Fibroblast of lung (primary cell): Measurements from ENCODE around the gene EPS8. TPM values are rescaled to one million over a fixed set of nuclear protein-coding genes. Genes with fewer than 3 reads are reported as not detected.

Experiments
- DNase-seq, 2 donors: peaks; one replicate each; pipeline versions ENCODE4 v3.0.0 to v3.0.0-alpha.2; 2010; ENCODE audit warnings: low read depth in 2 of 2
- H2AFZ ChIP-seq: 2 replicates; pipeline ENCODE4 v1.5.1; 2012; ENCODE audit warnings: low read length, control low read depth, inconsistent platforms
- H3K27ac ChIP-seq: 2 replicates; pipeline ENCODE4 v1.5.1; 2011; ENCODE audit warnings: low read length, control low read depth; ENCODE audit not compliant: insufficient read depth
- H3K27me3 ChIP-seq: 2 replicates; pipeline ENCODE4 v1.5.1; 2011; ENCODE audit warnings: mild to moderate bottlenecking, low read length; ENCODE audit not compliant: control insufficient read depth, insufficient read depth
- H3K36me3 ChIP-seq: 2 replicates; pipeline ENCODE4 v1.5.1; 2011; ENCODE audit warnings: low read length; ENCODE audit not compliant: control insufficient read depth, insufficient read depth
- H3K4me1 ChIP-seq: 2 replicates; pipeline ENCODE4 v1.5.1; 2011; ENCODE audit warnings: low read length; ENCODE audit not compliant: control insufficient read depth, insufficient read depth; ENCODE audit errors: extremely low read depth
- H3K4me2 ChIP-seq: 2 replicates; pipeline ENCODE4 v1.5.1; 2011; ENCODE audit warnings: low read length, control low read depth; ENCODE audit not compliant: insufficient read depth; ENCODE audit errors: extremely low read depth
- H3K4me3 ChIP-seq, 4 experiments: fragments of 200-600 bp in 1 of 4; sonication (generic) in 1 of 4; replicated peaks in 1 of 4; 2 replicates each; pipeline ENCODE4 v1.5.1; 2011 to 2016; ENCODE audit warnings: low read length in 4 of 4, low read depth in 3 of 4, mild to moderate bottlenecking in 3 of 4, control low read depth in 2 of 4, inconsistent platforms in 1 of 4, mixed read lengths in 1 of 4; ENCODE audit not compliant: insufficient read depth in 1 of 4; ENCODE audit errors: control extremely low read depth in 1 of 4
- H3K79me2 ChIP-seq: 2 replicates; pipeline ENCODE4 v1.5.1; 2012; ENCODE audit warnings: mild to moderate bottlenecking, low read length, inconsistent platforms; ENCODE audit not compliant: control insufficient read depth, insufficient read depth
- H3K9ac ChIP-seq: 2 replicates; pipeline ENCODE4 v1.5.1; 2011; ENCODE audit warnings: mild to moderate bottlenecking, low read length, control low read depth; ENCODE audit not compliant: insufficient read depth
- H3K9me3 ChIP-seq: 2 replicates; pipeline ENCODE4 v1.5.1; 2012; ENCODE audit warnings: low read depth, low read length; ENCODE audit not compliant: control insufficient read depth, insufficient read depth
- H4K20me1 ChIP-seq: 2 replicates; pipeline ENCODE4 v1.5.1; 2011; ENCODE audit warnings: low read length; ENCODE audit not compliant: control insufficient read depth, insufficient read depth; ENCODE audit errors: extremely low read depth
- CTCF ChIP-seq, 2 donors: IDR thresholded peaks in 1 of 2; conservative IDR thresholded peaks in 1 of 2; 1 replicate in 1 of 2; 2 replicates in 1 of 2; pipeline ENCODE4 v1.5.1; 2011 to 2012; ENCODE audit warnings: low read length in 2 of 2, control low read depth in 1 of 2, inconsistent platforms in 1 of 2, low read depth in 1 of 2, mild to moderate bottlenecking in 1 of 2
- EZH2 ChIP-seq: IDR thresholded peaks from 2 replicates; pipeline ENCODE4 v1.5.1; 2012; ENCODE audit warnings: low read length, control low read depth, mild to moderate bottlenecking; ENCODE audit errors: missing control alignments
- polyA plus RNA-seq, 2 donors: library from polyadenylated mRNA; depleted of rRNA in 1 of 2; stranded (reverse) in 1 of 2; unstranded in 1 of 2; fragments of >200 nt; gene quantifications; 2 replicates each; pipeline ENCODE4 v1.2.1, GENCODE V29; 2011 to 2012; ENCODE audit warnings: missing spikeins in 1 of 2
- total RNA-seq: library from RNA; depleted of rRNA; stranded (reverse); fragments of >200 nt; gene quantifications from 2 replicates; pipeline ENCODE4 v1.2.1, GENCODE V29; 2014

The EPS8 gene
- total and polyA plus RNA-seq, 2 donors (not counting 1 experiment from before 2014, with no cell fraction given): 96.3 to 108 TPM

GRCh38 chr12:15701631-15702156 lies 87.5 kb downstream of the EPS8 start:
- Histone ChIP-seq H4K20me1 (no peaks in the 10 kb centered on the region), H3K79me2 (peaks cover 47% of the 10 kb centered on the region), H3K9ac (no peak overlapping the region), H3K4me1 (peaks cover 18% of the 10 kb centered on the region), H3K4me2 (peak overlapping the region; percentile 81), H3K27ac (peak overlapping the region; percentile 85), H3K4me3 (no peak overlapping the region), H3K9me3 (no peaks in the 10 kb centered on the region), H2AFZ (no peak overlapping the region), H3K27me3 (no peaks in the 10 kb centered on the region), H3K36me3 (no peaks in the 10 kb centered on the region)
- peak; percentile 67 to 75 for DNase-seq
- TF ChIP-seq CTCF (conservative IDR thresholded peaks at IDR 0.05 in 1 of 2, IDR thresholded peaks at IDR 0.05 in 1 of 2; ENCODE audit: low read depth in 1 of 2, low read length in 2 of 2): no peak
- TF ChIP-seq EZH2: no peak

GRCh38 chr12:15701206-15701605 lies 88.0 kb downstream of the EPS8 start:
- Histone ChIP-seq H3K4me2 (peak overlapping the region; percentile 81), H3K4me1 (peaks cover 18% of the 10 kb centered on the region), H3K36me3 (no peaks in the 10 kb centered on the region), H3K79me2 (peaks cover 52% of the 10 kb centered on the region), H3K27ac (peak overlapping the region; percentile 85), H3K9ac (no peak overlapping the region), H3K9me3 (no peaks in the 10 kb centered on the region), H3K4me3 (no peak overlapping the region), H2AFZ (no peak overlapping the region), H3K27me3 (no peaks in the 10 kb centered on the region), H4K20me1 (no peaks in the 10 kb centered on the region)
- no peak for TF ChIP-seq EZH2
- TF ChIP-seq CTCF (conservative IDR thresholded peaks at IDR 0.05 in 1 of 2, IDR thresholded peaks at IDR 0.05 in 1 of 2; ENCODE audit: low read depth in 1 of 2, low read length in 2 of 2): no peak
- peak; percentile 59 to 64 for DNase-seq

GRCh38 chr12:15700595-15700994 lies 88.6 kb downstream of the EPS8 start:
- Histone ChIP-seq H3K79me2 (peaks cover 52% of the 10 kb centered on the region), H3K27ac (peak overlapping the region; percentile 85), H3K4me2 (peak overlapping the region; percentile 81), H3K4me3 (no peak overlapping the region), H3K9ac (no peak overlapping the region), H4K20me1 (no peaks in the 10 kb centered on the region), H3K27me3 (no peaks in the 10 kb centered on the region), H2AFZ (no peak overlapping the region), H3K4me1 (peaks cover 18% of the 10 kb centered on the region), H3K36me3 (no peaks in the 10 kb centered on the region), H3K9me3 (no peaks in the 10 kb centered on the region)
- DNase-seq: peak; percentile 95 to 97
- TF ChIP-seq CTCF (conservative IDR thresholded peaks at IDR 0.05 in 1 of 2, IDR thresholded peaks at IDR 0.05 in 1 of 2; ENCODE audit: low read depth in 1 of 2, low read length in 2 of 2) (no peak), EZH2 (no peak)
